Measurements from ENCODE around the gene SYT1.
"Not testable (repeated sequence)": the region's sequence is repeated elsewhere in the genome, so short reads cannot be mapped to it uniquely, and the experiment has no call there.

Gene SYT1

GRCh38 chr12:79393842-79394241 is 529.3 kb downstream of the SYT1 start:
- DNase-seq (ENCODE audit: low read depth, low spot score) = no peak

GRCh38 chr12:79397609-79398008 is 533.0 kb downstream of the SYT1 start:
- no peak for DNase-seq (ENCODE audit: low read depth, low spot score)

- DNase-seq (ENCODE audit: low read depth, low spot score) = no peak
Measured at GRCh38 chr12:79400481-79400880, 535.9 kb downstream of the SYT1 start.

GRCh38 chr12:79402606-79403005 is 538.0 kb downstream of the SYT1 start:
- no peak for DNase-seq (ENCODE audit: low read depth, low spot score)

- DNase-seq (ENCODE audit: low read depth, low spot score) = no peak
Measured at GRCh38 chr12:79406993-79407392, 542.4 kb downstream of the SYT1 start.

DNA sequence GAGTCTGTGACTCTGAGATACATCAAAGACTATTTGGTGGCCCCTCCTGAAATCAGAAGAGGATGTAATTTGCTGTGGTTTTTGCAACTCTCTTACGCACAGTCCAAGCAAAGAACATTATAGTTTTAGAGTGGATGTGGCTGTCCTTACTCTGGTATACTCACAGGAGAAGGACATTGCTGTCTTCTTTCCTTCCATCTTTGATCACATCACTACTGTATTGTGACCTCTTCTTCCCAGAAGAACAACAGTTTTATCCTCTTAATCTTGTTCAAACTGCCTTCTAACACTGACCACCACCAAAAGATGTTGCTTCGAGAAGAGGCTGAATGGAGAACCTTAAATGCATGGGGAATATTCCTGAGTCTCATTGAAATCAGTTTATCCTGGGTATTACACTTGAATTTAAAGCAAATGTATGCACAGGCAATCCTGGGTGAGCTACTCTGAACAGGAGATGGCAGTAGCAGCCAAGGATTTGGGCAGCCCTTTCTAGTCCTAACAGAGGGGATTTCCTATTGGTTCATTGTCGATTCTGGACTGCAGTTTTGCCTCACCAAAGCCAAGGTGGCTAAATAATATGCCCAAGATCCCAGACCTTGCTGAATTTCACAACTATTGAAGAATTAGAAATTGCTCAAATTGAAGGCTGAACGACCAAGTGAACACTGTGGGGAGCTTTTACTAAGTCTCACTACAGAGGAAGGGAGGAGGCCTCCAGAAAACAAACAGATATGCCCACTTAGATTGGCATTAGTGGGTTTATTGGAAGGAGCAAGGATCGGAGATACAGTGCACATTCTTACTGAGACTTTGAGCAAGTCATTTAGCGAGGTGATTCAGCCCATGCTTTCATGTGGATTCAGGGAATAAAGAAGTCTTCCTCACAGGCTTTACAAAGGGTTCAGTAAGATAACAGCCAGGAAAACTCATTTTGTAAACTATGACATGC is 543.4 kb downstream of the SYT1 start:
- no peak for DNase-seq (ENCODE audit: low read depth, low spot score)

GRCh38 chr12:79408689-79409088 is 544.1 kb downstream of the SYT1 start:
- no peak for DNase-seq (ENCODE audit: low read depth, low spot score)

DNA sequence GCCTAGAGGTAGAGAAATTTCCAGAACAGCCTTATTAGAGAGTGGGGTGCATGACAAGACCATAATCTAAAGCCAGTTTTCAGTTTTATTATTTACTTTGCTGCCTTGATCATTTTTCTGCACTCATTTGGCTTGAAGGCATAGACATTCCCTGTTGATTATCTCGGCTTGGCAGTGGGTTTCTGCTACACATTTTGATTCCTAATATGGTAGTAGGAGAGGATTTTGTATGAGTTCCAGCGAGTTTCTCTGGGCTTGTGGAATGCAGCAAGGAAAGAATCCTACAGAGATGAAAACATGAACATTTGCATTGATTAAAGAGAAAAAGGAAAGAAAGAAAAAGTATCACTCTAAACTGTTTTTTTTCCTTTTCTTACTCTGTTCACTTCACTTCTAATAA is 545.0 kb downstream of the SYT1 start:
- DNase-seq (ENCODE audit: low read depth, low spot score) = no peak

GRCh38 chr12:79411791-79412190 is 547.2 kb downstream of the SYT1 start:
- no peak for DNase-seq (ENCODE audit: low read depth, low spot score)

- DNase-seq (ENCODE audit: low read depth, low spot score) = no peak
Measured at GRCh38 chr12:79413796-79414195, 549.2 kb downstream of the SYT1 start.

DNA sequence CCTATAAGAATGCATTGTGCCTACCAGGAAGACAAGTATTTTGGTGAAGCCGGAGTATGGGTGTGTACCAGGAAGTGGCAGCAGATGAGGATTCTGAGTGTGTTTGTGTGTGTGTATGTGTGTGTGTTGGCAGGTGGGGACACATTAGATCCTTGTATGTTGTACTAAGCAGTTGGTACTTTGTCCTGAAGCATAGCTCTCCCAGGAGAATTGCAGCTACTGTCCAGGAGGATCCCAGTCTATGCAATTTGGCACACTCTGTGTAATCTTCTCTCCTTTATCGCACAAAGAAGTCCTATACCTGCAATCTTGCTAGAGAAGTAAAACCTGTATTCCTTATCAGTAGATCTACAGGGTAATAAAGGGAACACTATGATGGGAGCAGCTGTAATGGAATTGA is 549.7 kb downstream of the SYT1 start:
- no peak for DNase-seq (ENCODE audit: low read depth, low spot score)

DNA sequence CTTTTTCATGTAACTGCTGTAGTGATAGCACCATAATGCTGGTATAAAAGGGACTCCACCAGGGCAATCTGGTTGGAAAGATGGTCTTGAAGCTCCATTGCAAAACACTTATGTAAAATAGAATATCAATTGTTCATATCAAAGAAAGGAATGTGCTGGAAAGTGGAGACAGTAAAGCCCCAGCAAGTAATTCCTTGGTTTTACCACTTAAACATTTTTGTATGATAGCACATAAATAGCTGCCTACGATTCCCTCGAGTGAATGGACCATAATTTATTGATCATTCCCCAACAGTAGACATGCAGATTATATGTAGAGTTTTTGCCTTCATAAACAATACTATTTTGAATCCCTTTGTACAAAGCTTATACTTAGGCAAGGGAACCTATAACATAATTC is 550.7 kb downstream of the SYT1 start:
- no peak for DNase-seq (ENCODE audit: low read depth, low spot score)

GRCh38 chr12:79415746-79416435 is 551.3 kb downstream of the SYT1 start:
- DNase-seq (ENCODE audit: low read depth, low spot score) = no peak

GRCh38 chr12:79420146-79420618 is 555.6 kb downstream of the SYT1 start:
- DNase-seq (ENCODE audit: low read depth, low spot score) = no peak

- DNase-seq (ENCODE audit: low read depth, low spot score) = no peak
Measured at GRCh38 chr12:79421236-79421740, 556.7 kb downstream of the SYT1 start.

- no peak for DNase-seq (ENCODE audit: low read depth, low spot score)
Measured at GRCh38 chr12:79422060-79422812, 557.7 kb downstream of the SYT1 start.

DNA sequence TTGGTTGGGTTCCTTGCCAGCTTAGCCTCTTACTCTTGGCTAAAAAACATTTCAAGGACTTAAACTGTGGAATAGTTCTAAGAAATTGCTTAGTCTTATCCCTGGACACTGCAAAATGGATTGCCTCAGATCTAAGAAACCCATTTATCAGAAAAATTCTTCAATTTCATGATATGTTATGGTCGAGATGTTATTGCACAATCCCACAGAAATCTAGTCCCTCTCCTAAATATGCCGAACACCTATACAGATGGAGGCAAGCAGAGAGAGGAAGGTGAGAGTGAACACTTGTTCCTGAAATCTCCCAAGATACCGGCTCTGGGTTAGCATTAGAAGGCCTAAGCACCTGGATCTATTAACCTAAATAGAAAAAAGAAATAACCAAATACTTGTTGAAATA is 559.0 kb downstream of the SYT1 start:
- DNase-seq (ENCODE audit: low read depth, low spot score) = no peak

GRCh38 chr12:79424109-79424721 is 559.6 kb downstream of the SYT1 start:
- DNase-seq (ENCODE audit: low read depth, low spot score) = no peak

- no peak for DNase-seq (ENCODE audit: low read depth, low spot score)
Measured at GRCh38 chr12:79426121-79426520, 561.5 kb downstream of the SYT1 start.

DNA sequence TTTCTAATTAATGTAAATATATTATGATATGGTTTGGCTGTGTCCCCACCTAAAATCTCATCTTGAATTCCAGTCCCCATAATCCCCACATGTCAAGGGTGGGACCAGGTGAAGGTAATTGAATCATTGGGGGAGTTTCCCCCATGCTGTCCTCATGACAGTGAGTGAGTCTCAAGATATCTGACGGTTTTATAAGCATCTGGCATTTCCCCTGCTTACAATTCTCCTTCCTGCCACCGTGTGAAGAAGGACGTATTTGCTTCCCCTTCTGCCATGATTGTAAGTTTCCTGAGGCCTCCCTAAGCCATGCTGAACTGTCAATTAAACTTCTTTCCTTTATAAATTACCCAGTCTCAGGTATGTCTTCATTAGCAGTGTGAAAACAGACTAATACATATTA is 562.2 kb downstream of the SYT1 start:
- DNase-seq (ENCODE audit: low read depth, low spot score) = not testable (repeated sequence)

DNA sequence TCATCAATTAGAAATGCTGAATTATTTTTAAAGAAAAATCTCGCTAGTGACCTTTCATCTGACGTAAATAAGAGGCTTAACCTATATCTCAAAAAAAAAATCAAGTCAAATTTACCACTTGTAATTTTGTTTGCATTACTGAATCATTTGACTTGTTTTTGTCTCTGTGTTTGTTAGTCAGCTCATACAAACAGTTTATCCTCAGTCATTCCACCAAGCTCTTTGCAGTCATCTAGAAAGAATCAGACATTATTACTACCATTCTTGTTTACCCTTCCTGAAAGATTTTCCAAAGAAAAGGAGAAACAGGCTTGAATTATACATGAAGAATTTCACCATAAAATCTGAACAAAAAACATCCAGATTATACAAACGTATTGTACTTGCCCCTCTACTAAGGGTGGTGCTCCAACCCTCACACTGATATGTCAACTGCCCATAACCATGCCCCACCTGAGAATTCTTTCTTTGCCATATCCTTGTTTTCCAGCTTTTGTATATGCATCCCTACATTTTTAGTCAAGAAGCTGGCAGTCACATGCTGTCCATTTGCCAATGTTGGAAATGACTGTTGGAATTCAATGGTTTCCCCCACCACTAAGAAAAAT is 569.0 kb downstream of the SYT1 start:
- no peak for DNase-seq (ENCODE audit: low read depth, low spot score)
